Measurements from ENCODE around the gene ZNF292.

DNA sequence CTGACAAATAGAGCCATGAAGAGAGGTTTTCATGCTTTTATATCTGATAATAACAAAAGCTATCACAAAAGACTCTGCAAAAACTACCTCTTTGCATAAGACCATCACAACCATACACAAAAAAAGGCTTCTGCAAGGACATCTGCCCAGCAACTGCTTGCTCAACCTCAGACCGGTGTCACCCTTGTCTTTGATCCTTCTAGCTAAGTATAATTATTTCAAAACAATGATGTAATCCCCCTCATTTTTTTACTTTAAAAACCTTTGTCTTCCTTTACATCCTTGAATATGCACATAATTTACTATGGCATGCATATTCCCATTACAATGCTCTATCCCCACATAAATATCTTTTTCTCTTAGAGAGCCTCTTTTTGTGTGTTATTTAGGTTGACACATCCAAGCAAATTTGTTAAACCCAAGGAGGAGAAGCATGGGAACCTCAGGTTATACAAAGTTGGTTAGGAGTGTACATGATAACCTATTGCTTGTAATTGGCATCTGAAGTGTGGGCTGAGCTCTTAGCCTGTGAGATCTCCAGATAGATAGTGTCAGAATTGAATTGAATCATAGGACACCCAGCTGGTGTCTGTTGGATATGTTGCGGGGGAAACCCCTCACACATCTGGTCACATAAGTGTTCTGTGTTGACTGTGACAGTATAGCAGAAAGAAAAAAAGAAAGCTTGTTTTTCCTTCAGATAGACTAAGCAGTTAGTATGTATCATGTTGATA is 39.8 kb upstream of the ZNF292 start:
- TF ChIP-seq, protein P1, sequence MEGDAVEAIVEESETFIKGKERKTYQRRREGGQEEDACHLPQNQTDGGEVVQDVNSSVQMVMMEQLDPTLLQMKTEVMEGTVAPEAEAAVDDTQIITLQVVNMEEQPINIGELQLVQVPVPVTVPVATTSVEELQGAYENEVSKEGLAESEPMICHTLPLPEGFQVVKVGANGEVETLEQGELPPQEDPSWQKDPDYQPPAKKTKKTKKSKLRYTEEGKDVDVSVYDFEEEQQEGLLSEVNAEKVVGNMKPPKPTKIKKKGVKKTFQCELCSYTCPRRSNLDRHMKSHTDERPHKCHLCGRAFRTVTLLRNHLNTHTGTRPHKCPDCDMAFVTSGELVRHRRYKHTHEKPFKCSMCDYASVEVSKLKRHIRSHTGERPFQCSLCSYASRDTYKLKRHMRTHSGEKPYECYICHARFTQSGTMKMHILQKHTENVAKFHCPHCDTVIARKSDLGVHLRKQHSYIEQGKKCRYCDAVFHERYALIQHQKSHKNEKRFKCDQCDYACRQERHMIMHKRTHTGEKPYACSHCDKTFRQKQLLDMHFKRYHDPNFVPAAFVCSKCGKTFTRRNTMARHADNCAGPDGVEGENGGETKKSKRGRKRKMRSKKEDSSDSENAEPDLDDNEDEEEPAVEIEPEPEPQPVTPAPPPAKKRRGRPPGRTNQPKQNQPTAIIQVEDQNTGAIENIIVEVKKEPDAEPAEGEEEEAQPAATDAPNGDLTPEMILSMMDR (IDR thresholded peaks at IDR 0.05) = no peak
- TF ChIP-seq EZH2 (IDR thresholded peaks at IDR 0.05; ENCODE audit: borderline replicate concordance, insufficient read depth, low read depth, low read length, poor library complexity, severe bottlenecking) = no peak

Measured in B cell (primary cell).